Stimulated activated memory B cell treated with anti-CD40 and anti-IgM and Interleukin-4, amounts not matched to agents 10 μg/mL and 1 μg/mL and 100 μg/mL, for 72 hours (primary cell): ENCODE data around the gene EFHD2.
"Not testable (repeated sequence)": the region's sequence is repeated elsewhere in the genome, so short reads cannot be mapped to it uniquely, and the experiment has no call there.

Source experiments
- ATAC-seq: fragments of 150-1000 bp; cut with Tn5 transposase; 2 replicates; pipeline ENCODE4 v1.10.0; 2021
- H3K27ac Mint-ChIP-seq: one replicate; pipeline ENCODE4 v1.8.0; 2022; ENCODE audit warnings: mild to moderate bottlenecking, mixed read lengths
- H3K27me3 Mint-ChIP-seq: one replicate; pipeline ENCODE4 v1.8.0; 2022; ENCODE audit warnings: mixed read lengths
- H3K36me3 Mint-ChIP-seq: one replicate; pipeline ENCODE4 v1.8.0; 2022; ENCODE audit warnings: mixed read lengths
- H3K4me1 Mint-ChIP-seq: one replicate; pipeline ENCODE4 v1.8.0; 2022; ENCODE audit warnings: mixed read lengths
- H3K4me3 Mint-ChIP-seq: one replicate; pipeline ENCODE4 v1.8.0; 2022; ENCODE audit warnings: mild to moderate bottlenecking, moderate library complexity, mixed read lengths
- H3K9me3 Mint-ChIP-seq: one replicate; pipeline ENCODE4 v1.8.0; 2022; ENCODE audit warnings: mixed read lengths

The EFHD2 gene, protein sequence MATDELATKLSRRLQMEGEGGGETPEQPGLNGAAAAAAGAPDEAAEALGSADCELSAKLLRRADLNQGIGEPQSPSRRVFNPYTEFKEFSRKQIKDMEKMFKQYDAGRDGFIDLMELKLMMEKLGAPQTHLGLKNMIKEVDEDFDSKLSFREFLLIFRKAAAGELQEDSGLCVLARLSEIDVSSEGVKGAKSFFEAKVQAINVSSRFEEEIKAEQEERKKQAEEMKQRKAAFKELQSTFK

DNA sequence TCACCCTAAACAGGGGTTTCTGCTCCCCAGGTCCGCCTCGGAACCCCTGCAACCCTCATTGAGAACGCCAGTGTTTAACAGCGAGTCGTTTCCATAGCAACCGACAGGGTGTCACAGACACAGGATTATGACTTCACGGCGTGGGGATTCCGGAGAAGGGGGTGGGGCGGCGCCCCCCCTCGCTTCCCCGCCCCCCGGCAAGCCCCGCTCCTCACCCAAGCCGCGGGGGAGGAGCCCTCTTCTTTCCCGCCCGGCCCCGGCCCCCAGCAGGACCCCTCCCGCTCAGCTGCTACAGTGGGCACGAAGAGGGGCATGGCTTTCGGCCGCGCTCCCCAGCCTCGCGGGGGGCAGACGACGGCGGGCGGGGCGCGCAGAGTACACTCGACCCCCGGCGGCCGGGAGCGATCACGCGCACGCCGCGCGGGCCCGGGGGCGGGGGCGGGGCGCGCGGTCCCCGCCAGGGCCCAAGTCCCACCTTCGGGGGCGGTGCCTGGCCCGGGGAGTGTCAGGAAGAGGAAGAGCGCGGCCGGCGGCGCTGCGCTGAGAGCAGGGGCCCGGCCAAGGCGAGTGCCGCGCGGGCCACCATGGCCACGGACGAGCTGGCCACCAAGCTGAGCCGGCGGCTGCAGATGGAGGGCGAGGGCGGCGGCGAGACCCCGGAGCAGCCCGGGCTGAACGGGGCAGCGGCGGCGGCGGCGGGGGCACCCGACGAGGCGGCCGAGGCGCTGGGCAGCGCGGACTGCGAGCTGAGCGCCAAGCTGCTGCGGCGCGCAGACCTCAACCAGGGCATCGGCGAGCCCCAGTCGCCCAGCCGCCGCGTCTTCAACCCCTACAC lies at the start of gene EFHD2:
Gene EFHD2 (plus strand): TSS at position 501 of the 835 bp plus-strand sequence. CDS start 84 bp downstream, at position 585.
- peak; percentile 94 for ATAC-seq
- H3K9me3 Mint-ChIP-seq, result no peaks in the 10 kb centered on the region
- H3K27ac Mint-ChIP-seq, result peak within 1 kb of the TSS; percentile 88
- peaks cover 8% of the 10 kb centered on the region for H3K36me3 Mint-ChIP-seq
- peak within 1 kb of the TSS; percentile 95 for H3K4me3 Mint-ChIP-seq
- H3K4me1 Mint-ChIP-seq, result peaks cover 49% of the 10 kb centered on the region
- no peaks in the 10 kb centered on the region for H3K27me3 Mint-ChIP-seq

DNA sequence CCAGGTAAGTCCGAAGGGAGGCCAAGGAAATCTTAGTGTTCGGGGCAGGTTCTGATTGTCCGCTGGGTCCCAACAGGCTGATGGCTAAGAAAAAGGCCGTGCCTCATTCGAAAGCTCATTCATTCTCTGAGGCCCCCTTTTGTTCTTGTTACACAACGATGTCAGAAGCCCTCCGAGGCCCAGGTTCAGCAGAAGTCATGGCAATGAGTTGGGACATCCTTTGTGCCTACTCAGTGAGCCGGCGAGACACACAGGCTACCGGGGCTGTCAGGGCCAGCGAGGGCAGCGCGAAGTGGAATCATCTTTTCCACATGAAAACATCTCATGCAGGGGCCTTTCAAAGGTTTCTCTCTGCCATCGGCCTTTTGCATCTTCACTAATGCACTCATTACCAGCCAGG lies 49.0 kb upstream of the EFHD2 start:
- H3K9me3 Mint-ChIP-seq, result no peaks in the 10 kb centered on the region
- H3K4me3 Mint-ChIP-seq, result no peak overlapping the region
- H3K4me1 Mint-ChIP-seq, result no peaks in the 10 kb centered on the region
- no peaks in the 10 kb centered on the region for H3K36me3 Mint-ChIP-seq
- ATAC-seq, result no peak
- H3K27me3 Mint-ChIP-seq, result no peaks in the 10 kb centered on the region
- no peak overlapping the region for H3K27ac Mint-ChIP-seq

DNA sequence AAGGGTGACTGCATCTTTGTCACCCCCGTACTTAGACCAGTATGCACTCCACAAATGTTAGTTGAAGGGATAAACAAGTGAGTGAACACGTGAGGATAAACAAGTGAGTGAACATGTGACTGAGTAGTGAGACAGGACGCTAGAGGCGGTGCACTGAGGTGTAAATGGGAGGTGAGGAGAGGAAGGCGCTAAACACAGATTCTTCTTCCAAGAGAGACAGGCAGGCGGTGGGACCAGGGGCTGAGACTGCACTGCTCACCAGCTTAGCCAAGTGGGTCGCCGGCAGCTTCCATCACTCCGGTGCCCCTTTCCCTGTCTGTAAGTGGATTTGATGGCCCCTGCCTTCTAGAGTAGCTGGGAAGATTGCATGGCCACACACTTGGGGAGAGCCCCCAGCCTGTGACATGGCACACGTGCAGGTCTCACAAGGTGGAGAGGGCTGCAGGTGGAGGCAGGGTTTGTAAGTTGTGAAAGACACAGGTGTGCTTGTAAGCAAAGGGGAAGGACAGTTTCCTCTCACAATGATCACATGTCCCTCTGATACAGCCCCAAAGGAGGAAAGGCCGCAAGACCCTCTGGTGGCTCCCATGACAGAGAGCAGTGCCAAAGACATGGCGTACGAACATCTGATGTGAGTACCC lies 47.5 kb upstream of the EFHD2 start:
- Mint-ChIP-seq H3K36me3 (no peaks in the 10 kb centered on the region), H3K27me3 (peaks cover 4% of the 10 kb centered on the region), H3K27ac (no peak overlapping the region), H3K9me3 (no peaks in the 10 kb centered on the region), H3K4me1 (no peaks in the 10 kb centered on the region), H3K4me3 (no peak overlapping the region)
- ATAC-seq, result no peak

DNA sequence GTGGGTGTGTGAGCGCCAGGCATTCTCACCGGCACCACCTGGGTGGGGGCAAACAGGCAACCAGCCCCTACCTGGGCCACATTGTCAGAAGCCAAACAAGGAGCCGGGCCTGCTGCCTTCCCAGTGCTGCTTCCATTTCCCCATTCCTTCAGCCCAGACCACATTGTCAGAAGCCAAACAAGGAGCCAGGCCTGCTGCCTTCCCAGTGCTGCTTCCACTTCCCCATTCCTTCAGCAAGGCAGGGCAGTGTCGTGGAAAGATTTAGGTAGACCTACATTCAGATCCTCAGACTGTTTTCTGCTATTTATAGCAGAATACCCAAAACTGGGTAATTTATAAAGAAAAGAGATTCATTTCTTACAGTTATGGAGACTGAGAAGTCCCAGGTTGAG lies 47.0 kb upstream of the EFHD2 start:
- H3K27me3 Mint-ChIP-seq, result peaks cover 9% of the 10 kb centered on the region
- ATAC-seq, result no peak
- no peaks in the 10 kb centered on the region for H3K9me3 Mint-ChIP-seq
- H3K4me3 Mint-ChIP-seq, result no peak overlapping the region
- no peaks in the 10 kb centered on the region for H3K36me3 Mint-ChIP-seq
- no peak overlapping the region for H3K27ac Mint-ChIP-seq
- no peaks in the 10 kb centered on the region for H3K4me1 Mint-ChIP-seq

DNA sequence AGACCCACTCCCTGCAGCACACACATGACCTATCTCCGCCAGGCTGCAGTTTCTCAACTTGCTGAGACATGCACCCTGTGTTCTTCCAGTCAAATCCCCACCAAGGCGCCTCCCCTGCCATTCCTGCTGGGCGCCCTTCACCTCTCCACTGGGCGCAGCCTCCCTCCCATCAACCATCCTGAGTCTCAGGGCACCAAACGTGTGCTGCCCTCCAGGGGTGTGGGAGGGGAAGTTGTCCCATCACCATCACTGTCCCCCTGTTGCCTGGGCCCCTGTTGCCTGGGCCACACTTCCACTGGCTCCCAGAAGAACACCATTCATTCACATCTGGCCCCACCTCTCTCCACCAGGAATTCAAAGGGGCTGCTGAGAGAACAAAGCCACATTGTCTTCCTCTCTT lies 44.9 kb upstream of the EFHD2 start:
- Mint-ChIP-seq H3K27me3 (peaks cover 12% of the 10 kb centered on the region), H3K36me3 (no peaks in the 10 kb centered on the region), H3K4me3 (no peak overlapping the region), H3K4me1 (no peaks in the 10 kb centered on the region), H3K9me3 (no peaks in the 10 kb centered on the region), H3K27ac (no peak overlapping the region)
- ATAC-seq, result no peak

DNA sequence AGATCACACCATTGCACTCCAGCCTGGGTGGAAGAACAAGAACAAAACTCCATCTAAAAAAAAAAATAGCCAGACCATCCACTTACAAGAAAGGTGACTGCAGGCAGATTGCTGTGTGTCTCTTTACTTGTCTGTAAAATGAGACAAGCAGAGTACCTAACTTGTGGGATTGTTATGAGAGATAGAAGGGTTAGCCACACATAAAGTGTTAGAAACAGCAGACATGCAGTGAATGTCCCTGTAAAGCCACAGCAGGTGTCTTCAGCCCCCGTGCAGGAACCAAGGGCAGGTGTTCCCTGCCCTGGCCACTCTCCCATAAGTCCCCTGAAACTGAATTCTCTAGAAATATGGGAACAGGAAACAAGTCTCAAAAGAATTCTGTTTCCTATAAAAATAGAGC lies 40.8 kb upstream of the EFHD2 start:
- Mint-ChIP-seq H3K4me3 (no peak overlapping the region), H3K9me3 (no peaks in the 10 kb centered on the region), H3K27me3 (peaks cover 34% of the 10 kb centered on the region), H3K27ac (no peak overlapping the region), H3K36me3 (no peaks in the 10 kb centered on the region), H3K4me1 (no peaks in the 10 kb centered on the region)
- ATAC-seq, result no peak

DNA sequence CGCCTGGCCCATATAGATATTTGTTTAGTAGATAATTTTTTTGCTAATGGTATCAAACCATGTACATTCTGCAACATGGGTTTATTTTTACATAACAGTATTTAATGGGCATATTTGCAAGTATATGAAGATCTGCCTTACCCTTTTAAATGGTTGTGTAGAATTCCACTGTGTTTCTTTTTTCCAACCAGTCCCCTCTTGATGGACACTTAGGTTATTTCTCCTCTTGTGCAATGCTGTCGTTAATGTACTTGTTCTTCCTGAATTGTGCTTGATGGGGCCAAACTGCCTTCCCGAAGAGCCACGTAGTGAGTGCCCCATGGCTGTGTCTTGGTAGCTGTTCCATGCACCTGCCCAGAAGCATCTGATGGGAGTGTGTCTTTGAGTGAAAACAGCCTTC lies 39.4 kb upstream of the EFHD2 start:
- H3K4me3 Mint-ChIP-seq, result no peak overlapping the region

DNA sequence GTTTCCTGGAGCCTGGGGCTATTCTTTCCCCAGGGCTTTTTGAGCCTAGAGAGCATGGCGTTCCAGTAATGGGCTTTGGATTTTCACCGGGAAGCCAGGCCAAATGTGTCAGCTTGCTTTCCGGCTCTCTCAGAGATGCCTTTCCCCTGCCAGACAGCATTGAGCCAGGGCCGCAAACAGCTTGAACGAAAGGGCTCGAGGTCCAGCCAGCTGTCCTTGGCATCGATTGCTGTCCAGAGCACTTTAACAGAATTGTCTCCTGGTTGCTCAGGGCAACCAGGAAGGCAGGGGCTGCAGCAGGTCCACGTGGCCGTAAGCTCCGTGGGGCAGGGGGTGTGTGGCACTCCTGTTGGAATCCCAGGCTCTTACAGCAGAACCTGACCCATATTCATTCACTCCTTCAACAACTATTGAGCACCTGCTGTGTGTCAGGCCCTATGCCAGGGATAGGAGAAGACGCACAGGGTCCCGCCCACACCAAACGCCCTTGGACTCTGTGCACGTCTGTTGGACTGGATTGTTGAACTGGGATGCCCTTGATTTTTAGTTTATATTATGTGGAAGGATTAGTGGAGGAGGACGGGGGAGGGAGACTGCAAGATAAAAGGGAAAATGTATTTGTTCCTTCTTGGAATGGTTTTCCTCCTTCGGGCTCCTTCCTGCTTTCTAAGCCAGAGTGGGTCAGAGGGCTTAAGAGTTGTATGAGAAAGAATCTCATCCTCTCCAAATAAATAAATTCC lies 38.7 kb upstream of the EFHD2 start:
- ATAC-seq, result no peak
- Mint-ChIP-seq H3K36me3 (no peaks in the 10 kb centered on the region), H3K27ac (no peak overlapping the region), H3K4me1 (no peaks in the 10 kb centered on the region), H3K9me3 (no peaks in the 10 kb centered on the region), H3K27me3 (peaks cover 34% of the 10 kb centered on the region), H3K4me3 (no peak overlapping the region)

More for the DNA sequence above, 39.4 kb upstream of the EFHD2 start:
- no peaks in the 10 kb centered on the region for H3K4me1 Mint-ChIP-seq
- H3K9me3 Mint-ChIP-seq, result no peaks in the 10 kb centered on the region
- no peaks in the 10 kb centered on the region for H3K36me3 Mint-ChIP-seq
- no peak for ATAC-seq
- H3K27me3 Mint-ChIP-seq, result peaks cover 34% of the 10 kb centered on the region
- H3K27ac Mint-ChIP-seq, result no peak overlapping the region

DNA sequence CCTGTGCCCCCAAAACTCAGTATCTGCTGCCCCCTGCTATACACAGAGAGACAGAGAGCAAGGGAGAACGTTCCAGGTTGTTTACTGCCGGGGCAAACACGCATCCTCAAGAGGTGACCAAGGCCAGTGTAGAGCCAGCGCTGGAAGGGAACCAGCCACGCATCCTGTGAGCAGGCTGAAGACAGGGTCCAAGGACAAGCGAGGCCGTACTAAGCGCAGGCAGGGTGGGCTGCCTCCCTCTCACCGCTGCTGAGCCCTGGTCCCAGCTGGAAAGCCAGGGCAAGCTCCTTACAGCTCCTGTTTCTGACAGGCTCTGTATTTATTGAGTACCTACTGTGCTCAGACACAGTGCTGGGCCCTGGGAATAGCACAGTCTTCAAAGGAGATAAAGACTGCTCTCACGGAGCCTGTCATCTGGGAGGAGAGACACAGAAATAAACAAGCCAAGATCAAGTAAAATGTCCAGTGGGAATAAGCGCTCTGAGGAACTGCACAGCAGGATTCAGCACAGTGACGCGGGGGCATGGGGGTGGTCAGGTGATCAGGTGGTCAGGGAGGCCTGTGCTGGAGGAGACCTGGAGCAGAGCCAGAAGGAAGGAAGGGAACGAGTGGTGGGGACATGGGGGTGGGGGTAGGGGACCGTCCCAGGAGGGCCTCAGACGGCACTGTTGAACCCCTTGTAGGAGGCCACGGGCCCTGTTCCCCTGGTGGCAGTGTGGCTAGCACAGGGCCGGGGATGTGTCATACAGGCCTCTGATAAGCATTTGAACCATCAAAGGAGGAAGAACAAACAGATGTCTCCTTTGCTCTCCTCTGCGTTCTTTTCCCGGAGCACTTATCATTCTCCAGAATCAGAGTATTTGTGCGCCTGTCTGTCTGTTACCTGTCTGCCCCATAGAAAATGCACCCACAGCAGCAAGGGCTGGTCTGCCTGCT lies 37.8 kb upstream of the EFHD2 start:
- H3K4me1 Mint-ChIP-seq, result no peaks in the 10 kb centered on the region
- H3K36me3 Mint-ChIP-seq, result no peaks in the 10 kb centered on the region
- ATAC-seq, result peak; percentile 40
- H3K9me3 Mint-ChIP-seq, result no peaks in the 10 kb centered on the region
- H3K27ac Mint-ChIP-seq, result no peak overlapping the region
- peaks cover 39% of the 10 kb centered on the region for H3K27me3 Mint-ChIP-seq
- no peak overlapping the region for H3K4me3 Mint-ChIP-seq

DNA sequence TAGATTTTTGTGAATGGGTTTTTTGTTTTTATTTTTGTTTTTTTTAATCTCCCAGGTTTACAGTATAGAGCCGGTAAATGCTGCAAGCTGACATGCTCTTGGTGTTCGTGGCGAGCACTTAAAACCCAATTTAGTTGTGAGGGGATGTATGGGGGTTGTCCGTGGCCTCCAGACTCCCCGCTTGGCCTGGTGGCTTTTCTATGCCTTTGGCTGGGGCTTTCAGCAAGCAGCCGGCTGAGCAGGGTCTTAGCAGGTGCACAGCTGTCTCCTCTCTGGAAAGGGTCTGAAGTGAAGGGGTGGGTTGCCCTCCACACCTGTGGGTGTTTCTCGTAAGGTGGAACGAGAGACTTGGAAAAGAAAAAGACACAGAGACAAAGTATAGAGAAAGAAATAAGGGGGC lies 31.0 kb upstream of the EFHD2 start:
- Mint-ChIP-seq H3K27me3 (peaks cover 24% of the 10 kb centered on the region), H3K36me3 (no peaks in the 10 kb centered on the region), H3K4me1 (no peaks in the 10 kb centered on the region), H3K4me3 (no peak overlapping the region), H3K9me3 (no peaks in the 10 kb centered on the region), H3K27ac (no peak overlapping the region)
- ATAC-seq, result no peak

DNA sequence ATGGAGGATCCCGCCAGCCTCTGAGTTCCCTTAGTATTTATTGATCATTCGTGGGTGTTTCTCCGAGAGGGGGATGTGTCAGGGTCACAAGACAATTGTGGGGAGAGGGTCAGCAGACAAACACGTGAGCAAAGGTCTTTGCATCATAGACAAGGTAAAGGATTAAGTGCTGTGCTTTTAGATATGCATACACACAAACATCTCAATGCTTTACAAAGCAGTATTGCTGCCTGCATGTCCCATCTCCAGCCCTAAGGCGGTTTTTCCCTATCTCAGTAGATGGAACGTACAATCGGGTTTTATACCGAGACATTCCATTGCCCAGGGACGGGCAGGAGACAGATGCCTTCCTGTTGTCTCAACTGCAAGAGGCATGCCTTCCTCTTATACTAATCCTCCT lies 30.5 kb upstream of the EFHD2 start:
- not testable (repeated sequence) for H3K27ac Mint-ChIP-seq, H3K9me3 Mint-ChIP-seq, H3K4me1 Mint-ChIP-seq, ATAC-seq, H3K36me3 Mint-ChIP-seq, H3K4me3 Mint-ChIP-seq
- peaks cover 26% of the 10 kb centered on the region for H3K27me3 Mint-ChIP-seq

DNA sequence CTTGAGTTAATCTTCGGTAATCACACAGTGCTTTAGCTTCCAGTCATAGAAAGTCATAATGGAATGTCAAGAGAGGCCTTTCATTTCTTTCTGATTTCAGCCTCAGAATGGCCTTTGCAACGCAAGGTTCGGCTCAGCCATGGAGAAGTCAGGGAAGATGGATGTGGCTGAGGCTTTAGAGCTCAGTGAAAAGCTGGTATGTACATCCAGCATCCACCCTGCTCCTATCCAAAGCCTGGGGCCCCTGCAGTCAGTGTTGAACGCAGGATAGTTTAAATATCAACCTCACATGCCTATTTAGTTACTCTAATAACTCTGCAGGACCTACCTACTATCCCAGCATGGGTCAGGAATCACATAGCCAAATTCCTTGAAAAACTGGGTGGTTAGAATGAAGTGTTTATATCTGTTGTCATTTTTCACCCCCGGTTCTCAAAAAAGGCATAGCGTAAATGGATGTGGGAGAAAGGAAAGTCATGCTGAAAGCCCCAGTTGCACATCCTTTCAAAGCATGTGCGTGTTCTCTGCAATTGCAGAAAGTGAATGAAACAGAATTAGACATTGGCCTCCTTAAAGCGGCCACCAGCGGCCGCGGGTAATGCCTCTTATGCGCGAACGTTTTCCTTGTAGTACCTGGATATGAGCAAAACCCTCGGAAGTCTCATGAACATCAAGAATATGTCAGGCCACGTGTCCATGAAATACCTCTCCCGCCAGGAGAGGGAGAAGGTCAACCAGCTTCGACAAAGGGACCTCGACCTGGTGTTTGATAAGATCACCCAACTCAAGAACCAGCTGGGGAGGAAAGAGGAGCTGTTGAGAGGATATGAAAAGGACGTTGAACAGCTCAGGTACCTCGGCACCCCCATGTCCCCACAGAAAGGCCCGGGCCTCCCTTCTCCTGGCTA lies 28.8 kb upstream of the EFHD2 start:
- Mint-ChIP-seq H3K36me3 (no peaks in the 10 kb centered on the region), H3K4me1 (peaks cover 19% of the 10 kb centered on the region), H3K27ac (no peak overlapping the region), H3K4me3 (no peak overlapping the region), H3K27me3 (peaks cover 39% of the 10 kb centered on the region), H3K9me3 (no peaks in the 10 kb centered on the region)
- ATAC-seq, result no peak

DNA sequence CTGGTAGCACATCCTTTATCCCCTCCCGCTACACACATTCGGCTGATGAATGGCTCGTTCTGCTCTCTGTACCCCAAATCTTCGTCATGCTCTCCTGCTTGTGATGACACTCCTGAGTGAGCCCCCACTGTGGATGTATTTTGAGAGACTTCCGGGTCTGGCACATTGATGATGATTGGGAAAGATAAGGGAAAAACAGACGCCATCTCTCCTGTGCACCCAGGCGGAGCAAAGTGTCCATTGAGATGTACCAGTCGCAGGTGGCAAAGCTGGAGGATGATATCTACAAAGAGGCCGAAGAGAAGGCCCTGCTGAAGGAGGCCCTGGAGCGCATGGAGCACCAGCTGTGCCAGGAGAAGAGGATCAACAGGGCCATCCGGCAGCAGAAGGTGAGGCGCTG lies 27.9 kb upstream of the EFHD2 start:
- Mint-ChIP-seq H3K27ac (no peak overlapping the region), H3K4me1 (peaks cover 29% of the 10 kb centered on the region), H3K4me3 (no peak overlapping the region), H3K27me3 (peaks cover 41% of the 10 kb centered on the region), H3K9me3 (no peaks in the 10 kb centered on the region), H3K36me3 (no peaks in the 10 kb centered on the region)
- ATAC-seq, result no peak
